Measurements from ENCODE around the gene PILRA. TPM values are rescaled to one million over a fixed set of nuclear protein-coding genes. Genes with fewer than 3 reads are reported as not detected.

The PILRA gene
- total and polyA plus RNA-seq, 2 of the 13 experiments (the other 11 are each of a cell fraction or from before 2014, with no cell fraction given), result 0.13 to 1.3 TPM

DNA sequence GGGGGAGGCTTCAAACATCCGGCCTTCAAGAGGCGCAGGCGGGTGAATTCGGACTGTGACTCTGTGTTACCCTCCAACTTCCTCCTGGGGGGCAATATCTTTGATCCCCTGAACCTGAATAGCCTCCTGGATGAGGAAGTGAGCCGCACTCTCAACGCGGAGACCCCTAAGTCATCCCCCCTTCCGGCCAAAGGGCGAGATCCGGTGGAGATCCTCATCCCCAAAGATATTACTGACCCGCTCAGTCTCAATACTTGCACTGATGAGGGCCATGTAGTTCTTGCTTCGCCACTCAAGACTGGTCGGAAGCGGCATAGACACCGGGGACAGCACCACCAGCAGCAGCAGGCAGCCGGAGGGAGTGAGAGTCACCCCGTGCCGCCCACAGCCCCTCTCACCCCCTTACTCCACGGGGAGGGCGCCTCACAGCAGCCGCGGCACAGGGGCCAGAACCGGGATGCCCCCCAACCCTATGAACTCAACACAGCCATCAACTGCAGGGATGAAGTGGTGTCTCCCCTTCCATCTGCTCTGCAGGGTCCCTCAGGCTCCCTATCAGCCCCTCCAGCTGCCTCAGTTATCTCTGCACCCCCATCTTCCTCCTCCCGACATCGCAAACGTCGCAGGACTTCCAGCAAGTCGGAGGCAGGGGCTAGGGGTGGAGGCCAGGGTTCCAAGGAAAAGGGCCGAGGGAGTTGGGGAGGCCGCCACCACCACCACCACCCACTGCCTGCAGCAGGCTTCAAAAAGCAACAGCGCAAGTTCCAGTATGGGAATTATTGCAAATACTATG lies 57.4 kb downstream of the PILRA start:
- WGBS (ENCODE audit: low lambda C conversion rate), result 57% methylated on average over 20 of the region's 31 CpGs
- H3K4me1 ChIP-seq (ENCODE audit: insufficient read depth, low read length), result peaks cover 56% of the 10 kb centered on the region
- H3K79me2 ChIP-seq (ENCODE audit: insufficient read depth, low read length), result peaks cover 35% of the 10 kb centered on the region
- FAIRE-seq (no peak), DNase-seq (ENCODE audit: low spot score) (no peak), ATAC-seq (no peak)
- no peaks in the 10 kb centered on the region; a peak in 1 of 5 replicates for H3K27me3 ChIP-seq (ENCODE audit: control insufficient read depth in 1 of 2, insufficient read depth in 2 of 2, low read length in 2 of 2)
- peak overlapping the region; percentile 75 to 87 (median 83) for H3K4me3 ChIP-seq (replicated peaks in 1 of 3; ENCODE audit: insufficient read depth in 1 of 3, low read depth in 2 of 3, low read length in 3 of 3)
- no peaks in the 10 kb centered on the region for H3K9me3 ChIP-seq (ENCODE audit: low read length)
- CTCF ChIA-PET (ENCODE audit: low intra/inter-chr PET ratio, low total read pairs), result no interaction called here
- in situ Hi-C loops (cut with HindIII; ENCODE audit: extremely low pct_ligation_motif_present, low pct_unique_long_range_greater_than_20kb), result no loop called here
- H3K36me3 ChIP-seq (replicated peaks in 1 of 2; ENCODE audit: control insufficient read depth in 1 of 2, insufficient read depth in 2 of 2, low read length in 2 of 2), result peaks cover 5 to 30% of the 10 kb centered on the region in 2 experiments
- no TSS peak for BruUV-seq (replicated peaks)
- intact Hi-C loops (cut with micrococcal nuclease; ENCODE audit: unreplicated experiment), result no loop called here
- H4K20me1 ChIP-seq (ENCODE audit: insufficient read depth, low read length), result no peaks in the 10 kb centered on the region; the same call in 1 of the 2 replicates
- H2AFZ ChIP-seq (ENCODE audit: low read length), result no peak overlapping the region
- H3K9ac ChIP-seq (ENCODE audit: insufficient read depth, low read depth, low read length), result peak overlapping the region; percentile 98
- peak overlapping the region; percentile 98 for H3K27ac ChIP-seq (ENCODE audit: extremely low read length, insufficient read depth, low read length)
- POLR2A ChIA-PET, result interaction anchor here (1.2 to 4.8 kb wide), 10 partner anchors 8 to 329 kb away, joined by 3 to 199 read pairs (median 21); partner anchors contain the start of genes AP4M1, FBXO24, LRCH4 and MCM7
- H3K4me2 ChIP-seq (ENCODE audit: low read depth, low read length), result peak overlapping the region; percentile 94
- 0 out of 2 replicates have a peak, but pooled peaks have one; percentile 45 for TF ChIP-seq ZC3H13 (CRISPR knock-in tag; IDR thresholded peaks at IDR 0.05)
- no peak for TF ChIP-seq KLF13 (CRISPR knock-in tag; IDR thresholded peaks at IDR 0.05)
- 0 out of 2 replicates have a peak, but pooled peaks have one; percentile 47 for TF ChIP-seq ARHGAP35 (CRISPR knock-in tag; IDR thresholded peaks at IDR 0.05; ENCODE audit: borderline replicate concordance)
- peak; percentile 73; the same call in 1 of the 2 replicates for TF ChIP-seq AKAP8 (CRISPR knock-in tag; IDR thresholded peaks at IDR 0.05)
- no peak for TF ChIP-seq WIZ (CRISPR knock-in tag; IDR thresholded peaks at IDR 0.05)
- TF ChIP-seq RBFOX2 (IDR thresholded peaks at IDR 0.05; ENCODE audit: low read depth, low read length), result peak; percentile 64; the same call in 1 of the 2 replicates
- TF ChIP-seq ZNF274 (CRISPR knock-in tag; IDR thresholded peaks at IDR 0.05), result no peak
- peak; percentile 91 for TF ChIP-seq ZBTB38 (CRISPR knock-in tag; IDR thresholded peaks at IDR 0.05)

Measured in HepG2 (cell line).